OCI-LY1 (cell line): ENCODE results near the gene ZNF692.

ENCODE experiments used
- EZH2 ChIP-seq: fragments of 200-600 bp; sonication (generic), shearing (Covaris generic); IDR thresholded peaks from 2 replicates; pipeline ENCODE4 v1.8.0; 2017; ENCODE audit warnings: borderline replicate concordance, mixed run types, mild to moderate bottlenecking, antibody characterized with exemption, low read length, moderate library complexity, mixed read lengths
- TF ChIP-seq, protein P1 (sequence below): fragments of 200-600 bp; sonication (generic), shearing (Covaris generic); IDR thresholded peaks from 2 replicates; pipeline ENCODE4 v1.5.1; 2017; ENCODE audit warnings: mild to moderate bottlenecking, antibody characterized with exemption, low read length, moderate library complexity, mixed read lengths

DNA sequence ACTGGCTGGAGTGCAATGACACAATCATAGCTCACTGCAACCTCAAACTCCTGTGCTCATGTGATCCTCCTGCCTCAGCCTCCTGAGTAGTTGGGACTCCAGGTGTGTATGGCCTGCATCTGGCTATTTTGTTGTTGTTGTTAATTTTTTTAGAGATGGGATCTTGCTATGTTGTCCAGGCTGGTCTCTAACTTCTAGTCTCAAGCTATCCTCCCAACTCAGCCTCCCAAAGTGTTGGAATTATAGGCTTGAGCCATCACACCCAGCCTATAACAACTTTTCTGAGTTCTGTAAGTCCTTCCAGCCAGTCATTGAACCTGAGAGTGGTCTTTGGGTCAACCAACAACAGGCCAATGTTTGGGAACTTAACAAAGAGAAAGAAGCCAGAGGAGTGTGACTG lies 36.0 kb upstream of the ZNF692 start:
- TF ChIP-seq, protein P1, sequence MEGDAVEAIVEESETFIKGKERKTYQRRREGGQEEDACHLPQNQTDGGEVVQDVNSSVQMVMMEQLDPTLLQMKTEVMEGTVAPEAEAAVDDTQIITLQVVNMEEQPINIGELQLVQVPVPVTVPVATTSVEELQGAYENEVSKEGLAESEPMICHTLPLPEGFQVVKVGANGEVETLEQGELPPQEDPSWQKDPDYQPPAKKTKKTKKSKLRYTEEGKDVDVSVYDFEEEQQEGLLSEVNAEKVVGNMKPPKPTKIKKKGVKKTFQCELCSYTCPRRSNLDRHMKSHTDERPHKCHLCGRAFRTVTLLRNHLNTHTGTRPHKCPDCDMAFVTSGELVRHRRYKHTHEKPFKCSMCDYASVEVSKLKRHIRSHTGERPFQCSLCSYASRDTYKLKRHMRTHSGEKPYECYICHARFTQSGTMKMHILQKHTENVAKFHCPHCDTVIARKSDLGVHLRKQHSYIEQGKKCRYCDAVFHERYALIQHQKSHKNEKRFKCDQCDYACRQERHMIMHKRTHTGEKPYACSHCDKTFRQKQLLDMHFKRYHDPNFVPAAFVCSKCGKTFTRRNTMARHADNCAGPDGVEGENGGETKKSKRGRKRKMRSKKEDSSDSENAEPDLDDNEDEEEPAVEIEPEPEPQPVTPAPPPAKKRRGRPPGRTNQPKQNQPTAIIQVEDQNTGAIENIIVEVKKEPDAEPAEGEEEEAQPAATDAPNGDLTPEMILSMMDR: no peak
- no peak for TF ChIP-seq EZH2
